Measurements from ENCODE around the gene EVA1B. TPM values are rescaled to one million over a fixed set of nuclear protein-coding genes. Genes with fewer than 3 reads are reported as not detected.

EVA1B gene
- total and polyA plus RNA-seq, 4 donors, result 31.2 to 59.5 (median 33.7) TPM

DNA sequence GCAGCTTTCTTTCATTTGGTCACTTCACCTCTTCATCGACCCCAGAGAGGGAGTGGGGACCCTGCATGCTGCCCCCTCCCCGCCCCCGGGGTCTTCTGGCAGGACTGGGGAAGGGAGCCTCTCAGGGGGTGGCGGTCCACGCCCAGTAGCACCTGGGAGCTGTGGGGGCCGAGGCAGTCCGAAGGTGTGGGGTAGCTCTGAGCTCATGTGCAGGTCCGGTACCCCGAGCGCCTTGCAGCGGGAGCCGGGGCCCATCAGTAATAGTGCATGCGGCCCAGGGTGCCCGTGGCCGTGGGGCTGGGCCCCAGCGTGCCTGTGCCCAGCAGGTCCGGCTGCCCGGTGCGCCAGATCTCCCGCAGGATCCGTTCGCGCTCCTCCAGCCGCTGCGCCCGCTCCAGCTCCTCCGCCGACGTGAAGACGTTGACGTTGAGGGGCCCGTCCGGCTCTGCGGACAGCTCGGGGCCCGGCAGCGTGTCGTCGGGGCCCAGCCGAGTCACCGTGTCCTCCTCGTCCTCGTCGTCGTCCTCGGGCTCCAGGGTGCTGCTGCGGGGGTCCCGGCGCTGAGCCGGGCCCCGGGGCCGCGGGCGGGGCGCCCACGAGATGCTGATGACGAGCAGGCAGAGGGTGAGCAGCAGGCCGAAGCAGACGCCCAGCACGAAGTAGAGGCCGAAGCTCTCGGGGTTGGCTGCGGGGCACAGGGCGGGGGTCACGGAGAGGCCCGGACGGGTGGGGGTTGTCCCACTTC, 1.2 kb downstream of the EVA1B start:
- no peaks in the 10 kb centered on the region for H3K27me3 ChIP-seq (ENCODE audit: control insufficient read depth in 3 of 3, insufficient read depth in 3 of 3, low read length in 2 of 3)
- TF ChIP-seq, protein P1, sequence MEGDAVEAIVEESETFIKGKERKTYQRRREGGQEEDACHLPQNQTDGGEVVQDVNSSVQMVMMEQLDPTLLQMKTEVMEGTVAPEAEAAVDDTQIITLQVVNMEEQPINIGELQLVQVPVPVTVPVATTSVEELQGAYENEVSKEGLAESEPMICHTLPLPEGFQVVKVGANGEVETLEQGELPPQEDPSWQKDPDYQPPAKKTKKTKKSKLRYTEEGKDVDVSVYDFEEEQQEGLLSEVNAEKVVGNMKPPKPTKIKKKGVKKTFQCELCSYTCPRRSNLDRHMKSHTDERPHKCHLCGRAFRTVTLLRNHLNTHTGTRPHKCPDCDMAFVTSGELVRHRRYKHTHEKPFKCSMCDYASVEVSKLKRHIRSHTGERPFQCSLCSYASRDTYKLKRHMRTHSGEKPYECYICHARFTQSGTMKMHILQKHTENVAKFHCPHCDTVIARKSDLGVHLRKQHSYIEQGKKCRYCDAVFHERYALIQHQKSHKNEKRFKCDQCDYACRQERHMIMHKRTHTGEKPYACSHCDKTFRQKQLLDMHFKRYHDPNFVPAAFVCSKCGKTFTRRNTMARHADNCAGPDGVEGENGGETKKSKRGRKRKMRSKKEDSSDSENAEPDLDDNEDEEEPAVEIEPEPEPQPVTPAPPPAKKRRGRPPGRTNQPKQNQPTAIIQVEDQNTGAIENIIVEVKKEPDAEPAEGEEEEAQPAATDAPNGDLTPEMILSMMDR (IDR thresholded peaks at IDR 0.05; ENCODE audit: control extremely low read depth, extremely low read depth), result no peak
- no peak for ATAC-seq (ENCODE audit: insufficient read depth, low FRiP score)
- peaks cover 0 to 38% (median 19%) of the 10 kb centered on the region in 5 donors for H3K4me1 ChIP-seq (ENCODE audit: control insufficient read depth in 5 of 5, insufficient read depth in 5 of 5, low read length in 5 of 5)
- peaks cover 0 to 7% (median 3%) of the 10 kb centered on the region in 4 donors for H3K36me3 ChIP-seq (ENCODE audit: control insufficient read depth in 4 of 4, insufficient read depth in 4 of 4, low read length in 4 of 4)
- DNase-seq, result peak in 2 of 3 donors; percentile 23 to 38
- no peak overlapping the region for H3K9ac ChIP-seq (ENCODE audit: insufficient read depth in 1 of 2, low read length in 2 of 2)
- 47 to 48% methylated on average over 67 of the region's 67 CpGs for WGBS, 2 donors
- H3K27ac ChIP-seq (ENCODE audit: low read depth in 1 of 2, low read length in 1 of 2), result peak overlapping the region; percentile 12 to 84
- H3K9me3 ChIP-seq (ENCODE audit: control insufficient read depth in 4 of 4, insufficient read depth in 3 of 4, low read length in 3 of 4), result no peaks in the 10 kb centered on the region
- H3K4me3 ChIP-seq, result peak overlapping the region; percentile 63

- 26 to 29% methylated on average over 59 of the region's 59 CpGs for WGBS, 2 donors
- H3K27me3 ChIP-seq (ENCODE audit: control insufficient read depth in 3 of 3, insufficient read depth in 3 of 3, low read length in 2 of 3), result no peaks in the 10 kb centered on the region
- H3K9ac ChIP-seq (ENCODE audit: insufficient read depth in 1 of 2, low read length in 2 of 2), result no peak overlapping the region
- DNase-seq, result peak; percentile 96 to 97 (median 97)
- peaks cover 0 to 38% (median 19%) of the 10 kb centered on the region in 5 donors for H3K4me1 ChIP-seq (ENCODE audit: control insufficient read depth in 5 of 5, insufficient read depth in 5 of 5, low read length in 5 of 5)
- ATAC-seq (ENCODE audit: insufficient read depth, low FRiP score), result peak; percentile 72
- H3K9me3 ChIP-seq (ENCODE audit: control insufficient read depth in 4 of 4, insufficient read depth in 3 of 4, low read length in 3 of 4), result no peaks in the 10 kb centered on the region
- peak overlapping the region; percentile 25 for H3K4me3 ChIP-seq
- peaks cover 0 to 7% (median 3%) of the 10 kb centered on the region in 4 donors for H3K36me3 ChIP-seq (ENCODE audit: control insufficient read depth in 4 of 4, insufficient read depth in 4 of 4, low read length in 4 of 4)
- peak overlapping the region; percentile 12 to 78 for H3K27ac ChIP-seq (ENCODE audit: low read depth in 1 of 2, low read length in 1 of 2)
- TF ChIP-seq, protein P1 (IDR thresholded peaks at IDR 0.05; ENCODE audit: control extremely low read depth, extremely low read depth), result no peak
Observed at GRCh38 chr1:36321119-36321951, 2.1 kb downstream of the EVA1B start.

DNA sequence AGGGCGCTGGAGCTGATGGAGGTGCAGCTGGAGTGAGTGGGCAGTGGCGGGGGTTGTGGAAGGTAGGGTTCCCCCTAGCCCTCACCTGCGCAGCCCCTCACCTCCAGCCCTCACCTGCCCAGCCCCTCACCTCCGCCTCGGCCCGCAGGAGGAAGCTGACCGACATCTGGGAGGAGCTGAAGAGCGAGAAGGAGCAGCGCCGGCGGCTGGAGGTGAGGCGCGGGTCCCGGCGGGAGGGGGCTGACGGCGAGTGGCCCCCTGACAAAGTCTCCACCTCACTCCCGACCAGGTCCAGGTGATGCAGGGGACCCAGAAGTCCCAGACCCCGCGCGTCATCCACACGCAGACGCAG, 2.7 kb downstream of the EVA1B start:
- Histone ChIP-seq H3K27me3 (ENCODE audit: control insufficient read depth in 3 of 3, insufficient read depth in 3 of 3, low read length in 2 of 3) (no peaks in the 10 kb centered on the region), H3K27ac (ENCODE audit: low read depth in 1 of 2, low read length in 1 of 2) (peak overlapping the region in 1 of 2 donors; percentile 78), H3K36me3 (ENCODE audit: control insufficient read depth in 4 of 4, insufficient read depth in 4 of 4, low read length in 4 of 4) (peaks cover 0 to 7% (median 3%) of the 10 kb centered on the region in 4 donors), H3K4me1 (ENCODE audit: control insufficient read depth in 5 of 5, insufficient read depth in 5 of 5, low read length in 5 of 5) (peaks cover 0 to 41% (median 19%) of the 10 kb centered on the region in 5 donors), H3K9me3 (ENCODE audit: control insufficient read depth in 4 of 4, insufficient read depth in 3 of 4, low read length in 3 of 4) (no peaks in the 10 kb centered on the region), H3K9ac (ENCODE audit: insufficient read depth in 1 of 2, low read length in 2 of 2) (no peak overlapping the region), H3K4me3 (peak overlapping the region; percentile 25)
- 18 to 26% methylated on average over 22 to 23 of the region's 23 CpGs for WGBS, 2 donors
- ATAC-seq (ENCODE audit: insufficient read depth, low FRiP score) (no peak), DNase-seq (no peak)
- TF ChIP-seq, protein P1 (IDR thresholded peaks at IDR 0.05; ENCODE audit: control extremely low read depth, extremely low read depth), result no peak

Measured in lung (tissue), 12 donors.